ENCODE measurements around the gene OLIG1. TPM values are rescaled to one million over a fixed set of nuclear protein-coding genes. Genes with fewer than 3 reads are reported as not detected.

The OLIG1 gene
- total RNA-seq, 1 experiment from 2014 or later: not detected

- CTCF ChIA-PET: no interaction called here
Measured at GRCh38 chr21:33063375-33063883, 6.5 kb upstream of the OLIG1 start.

DNA sequence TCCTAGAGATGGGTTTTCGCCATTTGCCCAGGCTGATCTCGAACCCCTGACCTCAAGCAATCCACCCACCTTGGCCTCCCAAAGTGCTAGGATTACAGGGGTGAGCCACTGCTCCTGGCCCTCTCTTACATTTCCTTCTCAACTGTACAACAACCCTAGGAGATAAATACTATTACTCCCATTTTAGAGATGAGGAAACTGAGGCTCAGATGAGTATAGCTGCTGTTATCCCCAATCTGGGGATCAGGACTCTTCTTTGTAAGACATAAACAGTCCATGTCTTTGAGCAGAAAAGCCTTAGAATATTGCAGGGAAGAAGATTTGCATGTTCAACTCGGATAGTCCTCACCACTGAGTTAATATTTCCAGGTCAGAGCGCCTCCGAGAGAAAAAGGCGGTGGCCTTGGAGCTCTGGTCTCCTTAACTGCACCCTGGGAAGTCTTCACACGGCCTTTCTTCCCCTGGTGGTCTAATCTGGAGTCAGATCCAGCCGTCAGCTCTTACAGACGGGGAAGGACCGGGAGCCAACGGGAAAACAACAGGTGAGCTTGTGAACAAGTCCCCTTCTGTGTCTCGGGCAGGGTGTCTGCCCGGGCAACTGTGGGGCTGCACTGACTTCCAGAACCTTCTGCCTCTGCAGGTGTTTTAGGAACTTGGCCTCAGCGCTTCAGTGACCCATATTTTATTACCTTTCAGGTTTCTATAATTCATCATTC, 5.9 kb upstream of the OLIG1 start:
- TF ChIP-seq CTCF (IDR thresholded peaks at IDR 0.05; ENCODE audit: insufficient read depth in 1 of 2, low read depth in 1 of 2, low read length in 1 of 2, severe bottlenecking in 1 of 2, unreplicated experiment in 1 of 2): no peak
- DNase-seq: no peak
- ChIA-PET CTCF (no interaction called here), POLR2A (no interaction called here)
- no peak overlapping the region for H3K27ac Mint-ChIP-seq (ENCODE audit: unreplicated experiment)
- Histone ChIP-seq H3K27me3 (replicated peaks; ENCODE audit: control insufficient read depth, insufficient read depth, low read length) (peaks cover 2% of the 10 kb centered on the region), H3K4me3 (ENCODE audit: low read depth, low read length) (no peak overlapping the region), H3K4me1 (no peaks in the 10 kb centered on the region), H3K36me3 (ENCODE audit: control insufficient read depth, insufficient read depth, low read length) (no peaks in the 10 kb centered on the region), H3K9me3 (peaks cover 1% of the 10 kb centered on the region; the same call in 1 of the 2 replicates)
- H3K4me1 Mint-ChIP-seq (ENCODE audit: low read depth, unreplicated experiment): no peaks in the 10 kb centered on the region
- H3K36me3 Mint-ChIP-seq (ENCODE audit: insufficient read depth, unreplicated experiment): no peaks in the 10 kb centered on the region
- H3K4me3 Mint-ChIP-seq (ENCODE audit: unreplicated experiment): no peak overlapping the region
- peaks cover 28% of the 10 kb centered on the region for H3K27me3 Mint-ChIP-seq (ENCODE audit: insufficient read depth, unreplicated experiment)
- intact Hi-C loops (cut with micrococcal nuclease; ENCODE audit: unreplicated experiment): no loop called here
- BruUV-seq (replicated peaks): no TSS peak
- H3K9me3 Mint-ChIP-seq (ENCODE audit: unreplicated experiment): no peaks in the 10 kb centered on the region

More at GRCh38 chr21:33063375-33063883, 6.5 kb upstream of the OLIG1 start:
- no peaks in the 10 kb centered on the region for H3K4me1 ChIP-seq
- Mint-ChIP-seq H3K4me1 (ENCODE audit: low read depth, unreplicated experiment) (no peaks in the 10 kb centered on the region), H3K27ac (ENCODE audit: unreplicated experiment) (no peak overlapping the region), H3K27me3 (ENCODE audit: insufficient read depth, unreplicated experiment) (peaks cover 31% of the 10 kb centered on the region), H3K36me3 (ENCODE audit: insufficient read depth, unreplicated experiment) (no peaks in the 10 kb centered on the region), H3K9me3 (ENCODE audit: unreplicated experiment) (no peaks in the 10 kb centered on the region), H3K4me3 (ENCODE audit: unreplicated experiment) (no peak overlapping the region)
- intact Hi-C loops (cut with micrococcal nuclease; ENCODE audit: unreplicated experiment): no loop called here
- H3K36me3 ChIP-seq (ENCODE audit: control insufficient read depth, insufficient read depth, low read length): no peaks in the 10 kb centered on the region
- DNase-seq: no peak
- BruUV-seq (replicated peaks): no TSS peak
- POLR2A ChIA-PET: no interaction called here
- TF ChIP-seq CTCF (IDR thresholded peaks at IDR 0.05; ENCODE audit: insufficient read depth in 1 of 2, low read depth in 1 of 2, low read length in 1 of 2, severe bottlenecking in 1 of 2, unreplicated experiment in 1 of 2): no peak
- peaks cover 2% of the 10 kb centered on the region for H3K27me3 ChIP-seq (replicated peaks; ENCODE audit: control insufficient read depth, insufficient read depth, low read length)
- no peak overlapping the region for H3K4me3 ChIP-seq (ENCODE audit: low read depth, low read length)
- H3K9me3 ChIP-seq: no peaks in the 10 kb centered on the region

DNA sequence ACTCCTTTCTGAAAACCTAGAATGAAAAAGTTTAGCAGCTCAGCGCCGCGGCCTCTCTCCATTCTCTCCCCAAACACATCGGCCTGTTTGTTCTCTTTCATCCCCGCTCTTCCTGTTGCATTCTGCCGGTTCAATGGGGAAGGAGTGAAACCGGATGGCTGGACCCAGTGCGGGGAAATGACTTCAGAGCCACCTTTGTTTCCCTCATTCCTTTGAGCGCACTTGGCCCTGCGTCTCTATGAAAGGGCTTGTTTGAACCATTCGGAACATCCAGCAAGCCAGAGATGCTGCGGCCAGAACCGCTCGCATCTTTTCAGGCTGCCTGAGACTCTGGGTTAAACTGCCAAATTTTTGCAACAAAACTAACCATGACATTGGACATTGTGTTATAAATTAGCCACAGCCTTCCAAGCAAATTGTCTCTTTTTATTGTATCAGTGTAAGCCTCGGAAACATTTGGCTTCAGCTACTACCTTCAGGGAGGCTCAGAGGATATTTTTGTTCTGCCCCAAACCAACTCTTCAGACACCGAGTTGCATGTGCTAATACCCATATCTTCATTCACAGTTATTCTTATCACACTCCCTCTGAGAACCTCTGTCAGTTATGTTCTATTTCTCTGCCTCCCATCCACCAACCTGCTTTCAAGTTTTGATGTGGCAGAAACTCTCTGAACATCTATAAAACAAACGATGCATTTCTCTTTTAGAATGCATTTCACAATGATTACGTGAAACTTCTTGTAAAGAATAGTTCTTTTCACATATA, 5.1 kb upstream of the OLIG1 start:
- BruUV-seq (replicated peaks): no TSS peak
- no peaks in the 10 kb centered on the region for H3K4me1 Mint-ChIP-seq (ENCODE audit: low read depth, unreplicated experiment)
- no peak overlapping the region for H3K4me3 Mint-ChIP-seq (ENCODE audit: unreplicated experiment)
- no peaks in the 10 kb centered on the region for H3K9me3 Mint-ChIP-seq (ENCODE audit: unreplicated experiment)
- DNase-seq: no peak
- H3K4me1 ChIP-seq: no peaks in the 10 kb centered on the region
- peaks cover 2% of the 10 kb centered on the region for H3K27me3 ChIP-seq (replicated peaks; ENCODE audit: control insufficient read depth, insufficient read depth, low read length)
- H3K27me3 Mint-ChIP-seq (ENCODE audit: insufficient read depth, unreplicated experiment): peaks cover 33% of the 10 kb centered on the region
- peaks cover 6% of the 10 kb centered on the region; the same call in 1 of the 2 replicates for H3K9me3 ChIP-seq
- H3K36me3 Mint-ChIP-seq (ENCODE audit: insufficient read depth, unreplicated experiment): no peaks in the 10 kb centered on the region
- H3K27ac Mint-ChIP-seq (ENCODE audit: unreplicated experiment): no peak overlapping the region
- H3K4me3 ChIP-seq (ENCODE audit: low read depth, low read length): no peak overlapping the region
- intact Hi-C loops (cut with micrococcal nuclease; ENCODE audit: unreplicated experiment): no loop called here
- no peaks in the 10 kb centered on the region for H3K36me3 ChIP-seq (ENCODE audit: control insufficient read depth, insufficient read depth, low read length)
- ChIA-PET POLR2A (no interaction called here), CTCF (no interaction called here)
- no peak for TF ChIP-seq CTCF (IDR thresholded peaks at IDR 0.05; ENCODE audit: insufficient read depth in 1 of 2, low read depth in 1 of 2, low read length in 1 of 2, severe bottlenecking in 1 of 2, unreplicated experiment in 1 of 2)
